HG02798 (cell line): Measurements from ENCODE around the gene NIP7.

Experiments used
- ATAC-seq: cut with Tn5 transposase; IDR thresholded peaks from one replicate; pipeline ENCODE4 v1.9.1; 2021; ENCODE audit warnings: mild to moderate bottlenecking; ENCODE audit not compliant: unreplicated experiment, poor library complexity

NIP7 gene

DNA sequence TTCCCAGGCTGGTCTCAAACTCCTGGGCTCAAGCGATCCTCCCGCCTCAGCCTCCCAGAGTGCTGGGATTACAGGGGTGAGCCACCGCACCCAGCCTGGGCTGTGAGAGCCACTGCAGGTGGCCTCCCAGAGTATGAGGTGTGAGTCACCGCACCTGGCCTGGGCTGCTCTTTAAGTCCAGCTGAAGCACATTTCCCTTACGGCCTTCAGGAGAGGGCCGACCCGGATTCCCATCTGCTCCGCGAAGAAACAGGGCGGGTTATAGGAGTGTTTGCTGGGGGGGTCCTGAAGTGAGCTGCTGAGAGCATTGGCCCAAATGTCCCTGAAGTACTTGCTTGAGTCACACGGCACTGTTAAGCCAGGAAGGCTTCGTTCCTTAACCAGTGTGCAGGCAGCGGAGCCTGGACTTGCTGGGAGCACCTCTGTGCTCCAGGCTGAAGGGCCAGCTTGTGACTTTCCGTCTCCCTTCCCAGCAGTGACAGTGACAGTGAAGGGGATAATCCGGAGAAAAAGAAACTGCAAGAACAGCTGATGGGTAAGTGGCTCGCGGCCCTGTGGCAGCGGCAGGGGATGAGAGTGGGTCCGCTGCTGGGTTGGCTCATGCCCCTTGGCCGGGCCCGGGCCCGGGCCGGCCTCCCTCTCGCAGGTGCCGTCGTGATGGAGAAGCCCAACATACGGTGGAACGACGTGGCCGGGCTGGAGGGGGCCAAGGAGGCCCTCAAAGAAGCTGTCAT lies 21.2 kb upstream of the NIP7 start:
- ATAC-seq = no peak

- no peak for ATAC-seq
Observed at GRCh38 chr16:69318911-69319289, 20.7 kb upstream of the NIP7 start.

DNA sequence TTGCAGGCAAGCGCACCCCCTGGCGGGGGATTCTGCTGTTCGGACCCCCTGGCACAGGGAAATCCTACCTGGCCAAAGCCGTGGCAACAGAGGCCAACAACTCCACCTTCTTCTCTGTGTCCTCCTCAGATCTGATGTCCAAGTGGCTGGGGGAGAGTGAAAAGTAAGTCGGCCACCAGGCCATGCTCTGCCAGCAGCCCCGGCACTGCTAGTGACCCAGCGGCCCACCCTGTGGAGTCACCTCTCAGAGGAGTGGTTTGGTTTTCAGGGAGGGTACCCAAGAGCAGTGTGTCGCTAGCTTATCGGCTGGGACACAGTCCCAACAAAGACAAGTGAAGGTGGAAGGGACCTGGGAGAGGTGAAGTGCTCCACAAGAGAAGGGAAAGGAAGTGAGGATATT lies 20.2 kb upstream of the NIP7 start:
- no peak for ATAC-seq

DNA sequence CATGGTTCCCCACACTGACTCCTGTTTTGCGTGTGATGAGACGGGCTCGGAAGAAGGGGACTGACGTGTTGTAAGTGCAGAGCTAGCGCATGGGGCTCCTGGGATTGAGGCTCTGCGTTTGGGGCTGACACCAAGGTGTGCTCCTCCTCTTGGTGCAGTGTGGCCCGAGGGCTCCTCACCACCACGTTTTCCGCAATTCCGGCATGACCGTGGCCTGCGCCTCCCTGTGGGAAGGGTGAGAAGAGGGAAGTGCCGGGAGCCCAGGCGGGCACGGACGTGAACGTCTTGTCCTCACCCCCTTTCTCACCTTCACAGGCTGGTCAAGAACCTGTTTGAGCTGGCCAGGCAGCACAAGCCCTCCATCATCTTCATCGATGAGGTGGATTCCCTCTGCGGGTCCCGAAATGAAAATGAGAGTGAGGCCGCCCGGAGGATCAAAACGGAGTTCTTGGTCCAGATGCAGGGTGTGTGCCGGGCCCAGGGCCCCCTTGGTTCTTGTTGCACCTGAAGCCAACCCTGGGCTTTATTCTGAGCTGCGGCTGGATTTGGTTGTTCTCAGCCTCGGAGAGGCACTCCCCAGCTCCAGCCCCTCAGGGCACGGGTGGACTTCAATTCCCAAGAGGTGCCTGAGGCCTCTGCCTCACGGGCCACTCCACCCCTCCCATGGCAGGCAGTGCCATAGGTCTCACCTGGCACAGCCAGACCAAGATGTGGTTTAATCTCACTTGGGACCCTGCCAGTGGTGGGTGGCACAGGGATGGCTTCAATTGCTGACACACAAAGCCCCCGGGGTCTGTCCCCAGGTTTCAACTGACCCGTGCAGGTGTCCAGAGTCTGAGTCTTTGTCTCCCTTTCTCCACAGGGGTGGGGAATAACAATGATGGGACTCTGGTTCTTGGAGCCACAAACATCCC lies 19.5 kb upstream of the NIP7 start:
- ATAC-seq = no peak

GRCh38 chr16:69320740-69321073 lies 18.9 kb upstream of the NIP7 start:
- no peak for ATAC-seq

DNA sequence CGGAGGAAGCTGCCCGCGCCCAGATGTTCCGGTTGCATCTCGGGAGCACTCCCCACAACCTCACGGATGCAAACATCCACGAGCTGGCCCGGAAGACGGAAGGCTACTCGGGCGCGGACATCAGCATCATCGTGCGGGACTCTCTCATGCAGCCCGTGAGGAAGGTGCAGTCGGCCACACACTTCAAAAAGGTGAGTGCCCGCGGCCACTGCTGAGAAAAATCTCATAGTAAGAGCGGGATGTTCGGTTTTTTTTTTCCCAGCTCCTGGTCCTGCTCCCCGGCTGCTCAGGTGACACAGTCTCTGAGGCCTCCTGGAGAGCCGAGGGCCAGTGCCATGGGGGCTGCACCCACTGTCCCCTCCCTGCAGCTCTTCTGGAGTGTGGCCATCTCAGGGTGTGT lies 18.5 kb upstream of the NIP7 start:
- no peak for ATAC-seq

- no peak for ATAC-seq
Observed at GRCh38 chr16:69322343-69322742, 17.2 kb upstream of the NIP7 start.

DNA sequence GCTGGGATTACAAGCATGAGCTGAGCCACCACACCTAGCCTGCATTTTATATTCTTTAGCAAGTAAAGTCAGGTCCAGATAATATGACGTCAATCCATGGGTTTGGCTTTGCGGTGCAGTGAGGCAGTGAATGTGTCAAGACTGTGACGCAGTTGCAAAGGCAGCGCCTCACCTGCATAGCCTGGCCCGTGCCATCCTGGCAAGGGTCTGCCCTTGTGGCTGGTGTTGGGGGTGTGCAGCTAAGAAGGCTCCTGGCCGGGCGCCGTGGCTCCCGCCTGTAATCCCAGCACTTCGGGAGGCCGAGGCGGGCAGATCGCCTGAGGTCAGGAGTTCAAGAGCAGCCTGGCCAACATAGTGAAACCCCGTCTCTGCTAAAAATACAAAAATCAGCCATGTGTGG lies 16.2 kb upstream of the NIP7 start:
- ATAC-seq = no peak

- ATAC-seq = no peak
Observed at GRCh38 chr16:69324013-69324531, 15.5 kb upstream of the NIP7 start.

DNA sequence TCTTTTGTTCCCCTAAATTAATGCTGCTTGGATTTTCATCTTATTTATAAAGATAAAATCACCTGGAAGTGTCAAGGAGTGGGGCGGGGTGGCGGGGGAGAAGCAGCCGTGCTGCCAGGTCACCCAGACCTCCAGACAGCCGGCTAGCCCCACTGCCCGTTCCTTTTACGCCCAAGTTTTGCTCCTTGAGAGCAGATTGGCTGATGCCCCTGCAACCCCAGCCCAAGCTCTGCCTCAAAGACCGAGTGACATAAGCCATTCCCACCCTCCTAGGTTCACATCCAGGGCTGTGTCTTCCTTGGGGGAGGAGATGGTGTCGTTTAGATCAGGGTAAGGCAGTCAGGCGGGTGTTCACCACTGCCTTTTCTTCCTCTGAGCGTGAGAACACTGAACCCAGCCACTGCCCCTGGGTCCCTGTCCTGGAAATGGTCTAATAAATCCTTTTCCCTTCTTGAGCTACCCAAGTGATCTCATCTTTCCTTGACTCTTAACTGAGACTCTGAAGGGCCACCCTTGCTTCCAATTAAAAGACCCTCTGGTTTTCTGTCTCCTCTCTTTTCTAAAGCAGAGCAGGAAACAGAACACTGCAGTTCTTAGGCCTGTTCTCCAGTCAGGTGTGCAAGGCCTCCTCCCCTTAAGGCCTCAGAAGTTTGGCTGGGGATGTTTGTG lies 14.9 kb upstream of the NIP7 start:
- ATAC-seq = no peak

DNA sequence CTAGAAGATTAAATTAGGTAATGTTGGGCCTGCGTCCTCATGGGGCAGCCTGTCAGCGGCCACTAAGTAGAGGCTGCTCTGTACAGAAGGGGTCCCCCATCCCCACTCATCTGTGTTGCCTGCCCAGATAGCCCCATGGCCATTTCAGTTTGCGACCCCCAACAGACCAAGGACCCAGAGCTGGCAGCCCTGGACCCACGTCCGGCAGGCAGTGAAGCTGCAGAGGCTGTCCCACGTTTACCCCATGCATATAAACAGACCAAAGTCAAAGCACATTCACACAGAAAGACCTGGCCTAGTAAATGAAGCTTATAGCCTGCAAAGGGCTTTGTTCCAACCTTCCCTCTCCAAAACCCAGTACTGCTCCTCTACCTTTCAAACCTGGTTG lies 13.8 kb upstream of the NIP7 start:
- ATAC-seq = no peak

GRCh38 chr16:69326172-69326873 lies 13.2 kb upstream of the NIP7 start:
- ATAC-seq = no peak

DNA sequence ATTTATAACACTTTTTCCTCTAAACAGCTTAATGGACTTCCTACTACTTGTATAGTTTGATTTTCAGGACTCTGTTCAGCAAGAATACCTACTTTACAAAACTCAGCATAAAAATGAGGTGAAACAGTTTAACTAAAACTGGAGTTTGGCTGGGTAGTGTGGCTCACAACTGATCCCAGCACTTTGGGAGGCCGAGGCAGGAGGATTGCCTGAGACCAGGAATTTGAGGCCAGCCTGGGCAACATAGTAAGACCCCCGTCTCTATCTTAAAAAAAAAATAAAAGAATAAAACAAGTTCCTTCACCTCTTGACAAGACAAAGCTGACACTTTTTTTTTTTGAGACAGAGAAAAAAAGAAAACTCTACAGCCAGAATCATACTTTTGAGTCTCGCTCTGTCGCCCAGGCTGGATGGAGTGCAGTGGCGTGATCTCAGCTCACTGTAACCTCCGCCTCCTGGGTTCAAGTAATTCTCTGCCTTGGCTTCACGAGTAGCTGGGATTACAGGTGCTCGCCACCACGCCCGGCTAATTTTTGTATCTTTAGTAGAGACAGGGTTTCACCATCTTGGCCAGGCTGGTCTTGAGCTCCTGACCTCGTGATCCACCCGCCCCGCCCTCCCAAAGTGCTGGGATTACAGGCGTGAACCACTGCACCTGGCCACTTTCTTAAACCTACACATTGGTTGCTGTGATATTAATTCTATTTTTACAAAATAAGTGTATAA lies 11.8 kb upstream of the NIP7 start:
- ATAC-seq = no peak

DNA sequence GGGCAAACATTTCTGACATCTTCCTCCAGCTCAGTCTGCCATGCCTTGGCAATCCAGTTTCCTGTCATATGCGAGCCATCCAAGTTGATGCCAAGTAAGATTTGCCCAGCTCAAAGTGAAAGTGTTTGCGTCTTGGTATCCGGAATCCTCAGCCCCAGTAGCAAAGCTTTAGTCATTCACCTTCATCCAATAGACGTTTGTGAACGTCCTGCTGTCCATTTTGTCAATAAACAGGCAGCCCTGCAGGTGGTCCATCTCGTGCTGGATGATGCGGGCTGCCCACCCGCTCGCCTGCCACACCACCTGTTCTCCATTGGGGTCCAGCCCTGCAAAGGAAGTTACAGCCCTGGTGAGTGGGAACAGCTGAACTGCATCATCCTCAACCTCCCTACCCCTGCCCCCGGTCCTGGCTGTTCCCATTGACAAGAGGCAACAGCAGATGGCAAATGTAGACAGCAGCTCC lies 10.7 kb upstream of the NIP7 start:
- no peak for ATAC-seq

DNA sequence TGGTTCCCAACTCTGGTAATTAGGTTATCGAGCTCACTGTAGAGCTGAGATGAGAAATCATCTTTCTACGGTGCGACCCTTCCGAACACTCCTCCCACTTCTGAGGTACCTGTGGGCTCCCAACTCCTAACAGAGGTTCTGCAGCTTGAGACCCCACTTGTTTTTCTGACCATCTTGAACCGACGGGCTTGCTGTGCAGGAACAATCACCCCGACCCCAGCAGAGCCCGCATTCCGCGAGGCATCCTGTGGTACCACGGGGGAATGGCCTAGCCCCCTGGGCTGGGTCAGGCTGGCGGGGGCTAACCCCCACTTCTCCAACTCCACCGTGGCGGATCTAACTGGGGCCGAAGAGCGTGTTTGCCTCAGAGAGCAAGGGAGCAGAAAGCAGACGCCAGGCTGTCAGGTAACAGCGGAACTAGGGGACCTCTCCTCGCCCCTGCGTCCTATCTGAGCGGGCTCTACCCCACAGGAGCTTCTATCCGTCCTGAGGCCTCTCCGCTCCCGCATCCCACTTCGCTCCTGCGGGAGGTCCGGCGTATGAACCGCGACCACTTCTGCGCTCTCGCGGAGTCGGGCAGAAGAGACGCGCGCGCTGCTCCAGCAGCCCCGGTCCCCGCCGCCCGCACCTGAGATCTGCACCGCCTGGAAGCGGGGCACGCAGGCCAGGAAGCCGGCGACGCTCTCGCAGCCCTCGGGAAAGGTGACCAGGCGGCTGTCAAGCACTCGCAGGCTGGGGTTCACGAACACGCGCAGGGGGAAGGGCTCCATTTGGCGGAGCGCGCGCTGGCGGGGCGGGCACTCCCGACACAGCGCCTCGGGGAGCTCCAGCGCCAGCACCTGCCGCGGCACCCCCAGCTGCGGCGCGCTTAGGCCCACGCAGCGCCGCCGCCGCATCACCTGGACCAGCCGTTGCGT lies 9.9 kb upstream of the NIP7 start:
- ATAC-seq = peak; percentile 43

- ATAC-seq = peak; percentile 95
Observed at GRCh38 chr16:69330286-69331109, 9.1 kb upstream of the NIP7 start, which contains the start of gene PDF. Gene PDF, minus strand, starts transcription at chr16:69330588. Its CDS starts 18 bp downstream, at chr16:69330570.

GRCh38 chr16:69334696-69335095 lies 4.9 kb upstream of the NIP7 start:
- ATAC-seq = no peak
